Liver (tissue), 9 donors: ENCODE measurements around the gene POFUT2. TPM values are rescaled to one million over a fixed set of nuclear protein-coding genes. Genes with fewer than 3 reads are reported as not detected.

ENCODE experiments used
- DNase-seq: peaks from one replicate; pipeline ENCODE4 v3.0.0-alpha.2; 2017; ENCODE audit warnings: low spot score
- H3K27ac ChIP-seq, 2 donors: one replicate each; pipeline ENCODE4 v1.7.0; 2013; ENCODE audit warnings: inconsistent platforms in 2 of 2, low read length in 2 of 2, control low read depth in 1 of 2, low read depth in 1 of 2, mild to moderate bottlenecking in 1 of 2
- H3K27me3 ChIP-seq, 4 donors: one replicate each; pipeline versions ENCODE4 v1.6.1 to v1.7.0; 2013; ENCODE audit warnings: low read length in 3 of 4, inconsistent platforms in 1 of 4, mild to moderate bottlenecking in 1 of 4, moderate library complexity in 1 of 4; ENCODE audit not compliant: control insufficient read depth in 4 of 4, insufficient read depth in 4 of 4
- H3K36me3 ChIP-seq, 4 donors: one replicate each; pipeline versions ENCODE4 v1.6.1 to v1.7.0; 2013; ENCODE audit warnings: low read length in 3 of 4, mild to moderate bottlenecking in 3 of 4, low read depth in 1 of 4, moderate library complexity in 1 of 4; ENCODE audit not compliant: control insufficient read depth in 4 of 4, insufficient read depth in 3 of 4
- H3K4me1 ChIP-seq, 4 donors: one replicate each; pipeline versions ENCODE4 v1.6.1 to v1.7.0; 2013; ENCODE audit warnings: low read length in 3 of 4, mild to moderate bottlenecking in 3 of 4, moderate library complexity in 1 of 4; ENCODE audit not compliant: control insufficient read depth in 4 of 4, insufficient read depth in 4 of 4
- H3K4me3 ChIP-seq, 3 donors: one replicate each; pipeline versions ENCODE4 v1.6.1 to v1.7.0; 2013; ENCODE audit warnings: low read length in 3 of 3, control low read depth in 1 of 3, low read depth in 1 of 3, mild to moderate bottlenecking in 1 of 3
- H3K9ac ChIP-seq, 2 donors: one replicate each; pipeline ENCODE4 v1.7.0; 2013; ENCODE audit warnings: low read length in 2 of 2, mild to moderate bottlenecking in 2 of 2, moderate library complexity in 2 of 2, control low read depth in 1 of 2, low read depth in 1 of 2
- H3K9me3 ChIP-seq, 4 donors: one replicate each; pipeline versions ENCODE4 v1.6.1 to v1.7.0; 2013; ENCODE audit warnings: low read length in 3 of 4; ENCODE audit not compliant: control insufficient read depth in 4 of 4
- EGR1 ChIP-seq, 2 donors: IDR thresholded peaks; 2 replicates each; pipeline ENCODE4 v1.6.1; 2016 to 2018; ENCODE audit warnings: antibody characterized with exemption in 2 of 2, low read depth in 2 of 2
- FOXA1 ChIP-seq: IDR thresholded peaks from 2 replicates; pipeline ENCODE4 v1.6.1; 2016; ENCODE audit warnings: antibody characterized with exemption
- FOXA2 ChIP-seq: IDR thresholded peaks from 2 replicates; pipeline ENCODE4 v1.6.1; 2016; ENCODE audit warnings: antibody characterized with exemption
- GABPA ChIP-seq, 2 donors: IDR thresholded peaks in 1 of 2; conservative IDR thresholded peaks in 1 of 2; 2 replicates each; pipeline ENCODE4 v1.6.1; 2016; ENCODE audit warnings: antibody characterized with exemption in 2 of 2, mild to moderate bottlenecking in 1 of 2, moderate library complexity in 1 of 2
- HNF4A ChIP-seq, 2 donors: conservative IDR thresholded peaks; 2 replicates each; pipeline ENCODE4 v1.6.1; 2016; ENCODE audit warnings: antibody characterized with exemption in 2 of 2, mild to moderate bottlenecking in 2 of 2
- JUND ChIP-seq, 2 donors: IDR thresholded peaks; 2 replicates each; pipeline ENCODE4 v1.6.1; 2016; ENCODE audit warnings: antibody characterized with exemption in 2 of 2
- NR2F2 ChIP-seq: IDR thresholded peaks from 2 replicates; pipeline ENCODE4 v1.6.1; 2016; ENCODE audit warnings: antibody characterized with exemption
- RAD21 ChIP-seq, 2 donors: IDR thresholded peaks; 2 replicates each; pipeline ENCODE4 v1.6.1; 2016; ENCODE audit warnings: antibody characterized with exemption in 2 of 2, mild to moderate bottlenecking in 2 of 2
- REST ChIP-seq: IDR thresholded peaks from 2 replicates; pipeline ENCODE4 v1.6.1; 2016; ENCODE audit warnings: antibody characterized with exemption, mild to moderate bottlenecking
- RXRA ChIP-seq, 2 donors: IDR thresholded peaks; 2 replicates each; pipeline ENCODE4 v1.6.1; 2017 to 2018; ENCODE audit warnings: antibody characterized with exemption in 2 of 2, mild to moderate bottlenecking in 1 of 2
- SP1 ChIP-seq: IDR thresholded peaks from 2 replicates; pipeline ENCODE4 v1.6.1; 2018; ENCODE audit warnings: antibody characterized with exemption, mild to moderate bottlenecking
- TAF1 ChIP-seq: conservative IDR thresholded peaks from 2 replicates; pipeline ENCODE4 v1.6.1; 2016; ENCODE audit warnings: antibody characterized with exemption, mild to moderate bottlenecking
- YY1 ChIP-seq: IDR thresholded peaks from 2 replicates; pipeline ENCODE4 v1.6.1; 2016; ENCODE audit warnings: antibody characterized with exemption, mild to moderate bottlenecking
- ZBTB33 ChIP-seq: IDR thresholded peaks from 2 replicates; pipeline ENCODE4 v1.6.1; 2016; ENCODE audit warnings: antibody characterized with exemption
- WGBS: extraction: QIAGEN DNeasy Blood & Tissue Kit; methylation state at CpG from one replicate; pipeline ENCODE4 v1.1.7; 2013; 5-methylcytosine and 5-hydroxymethylcytosine counted together
- polyA plus RNA-seq, 2 donors: library from polyadenylated mRNA; stranded (reverse) in 1 of 2; unstranded in 1 of 2; fragments of 200-250 nt in 1 of 2; fragments of >200 nt in 1 of 2; fragmentation: Nextera tagmentation in 1 of 2; extraction: Ambion mirVana in 1 of 2; gene quantifications; one replicate each; pipeline versions ENCODE4 v1.2.1 to v1.2.3, GENCODE V29; 2013 to 2015
- total RNA-seq, 2 donors: library from RNA; depleted of rRNA; stranded (reverse); fragments of >200 nt; gene quantifications; one replicate each; pipeline ENCODE4 v1.2.3, GENCODE V29; 2014
- TF ChIP-seq, protein P1 (sequence below): fragments of 150-350 bp; IDR thresholded peaks from 2 replicates; pipeline ENCODE4 v1.5.1; 2017; ENCODE audit warnings: improper control_type of control experiment, low read depth, low read length; ENCODE audit not compliant: missing input control
- TF ChIP-seq, protein P2 (sequence below): IDR thresholded peaks from 2 replicates; pipeline ENCODE4 v1.6.1; 2016; ENCODE audit warnings: antibody characterized with exemption
- donor health status: healthy.
- donor health status: healthy.
- donor health status: healthy.
- donor health status: healthy.
- donor health status: healthy.

Gene POFUT2
- total and polyA plus RNA-seq, 4 donors = 3.3 to 15.6 (median 7.9) TPM

GRCh38 chr21:45320261-45321025 is 32.7 kb upstream of the POFUT2 start:
- Histone ChIP-seq H3K27me3 (no peaks in the 10 kb centered on the region), H3K9ac (no peak overlapping the region), H3K4me3 (no peak overlapping the region), H3K27ac (peak overlapping the region; percentile 33 to 77), H3K9me3 (no peaks in the 10 kb centered on the region), H3K4me1 (peaks cover 0 to 10% (median 0%) of the 10 kb centered on the region in 4 donors), H3K36me3 (no peaks in the 10 kb centered on the region)
- DNase-seq = no peak
- WGBS = 83% methylated on average over 22 of the region's 22 CpGs
- TF ChIP-seq, protein P1, sequence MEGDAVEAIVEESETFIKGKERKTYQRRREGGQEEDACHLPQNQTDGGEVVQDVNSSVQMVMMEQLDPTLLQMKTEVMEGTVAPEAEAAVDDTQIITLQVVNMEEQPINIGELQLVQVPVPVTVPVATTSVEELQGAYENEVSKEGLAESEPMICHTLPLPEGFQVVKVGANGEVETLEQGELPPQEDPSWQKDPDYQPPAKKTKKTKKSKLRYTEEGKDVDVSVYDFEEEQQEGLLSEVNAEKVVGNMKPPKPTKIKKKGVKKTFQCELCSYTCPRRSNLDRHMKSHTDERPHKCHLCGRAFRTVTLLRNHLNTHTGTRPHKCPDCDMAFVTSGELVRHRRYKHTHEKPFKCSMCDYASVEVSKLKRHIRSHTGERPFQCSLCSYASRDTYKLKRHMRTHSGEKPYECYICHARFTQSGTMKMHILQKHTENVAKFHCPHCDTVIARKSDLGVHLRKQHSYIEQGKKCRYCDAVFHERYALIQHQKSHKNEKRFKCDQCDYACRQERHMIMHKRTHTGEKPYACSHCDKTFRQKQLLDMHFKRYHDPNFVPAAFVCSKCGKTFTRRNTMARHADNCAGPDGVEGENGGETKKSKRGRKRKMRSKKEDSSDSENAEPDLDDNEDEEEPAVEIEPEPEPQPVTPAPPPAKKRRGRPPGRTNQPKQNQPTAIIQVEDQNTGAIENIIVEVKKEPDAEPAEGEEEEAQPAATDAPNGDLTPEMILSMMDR = no peak
- no peak for TF ChIP-seq YY1
- TF ChIP-seq HNF4A (conservative IDR thresholded peaks at IDR 0.05) = no peak
- no peak for TF ChIP-seq EGR1 (IDR thresholded peaks at IDR 0.05; ENCODE audit: low read depth in 2 of 2)
- no peak for TF ChIP-seq FOXA2
- no peak for TF ChIP-seq GABPA (IDR thresholded peaks at IDR 0.05 in 1 of 2, conservative IDR thresholded peaks at IDR 0.05 in 1 of 2)
- no peak for TF ChIP-seq TAF1
- no peak for TF ChIP-seq FOXA1
- TF ChIP-seq, protein P2, sequence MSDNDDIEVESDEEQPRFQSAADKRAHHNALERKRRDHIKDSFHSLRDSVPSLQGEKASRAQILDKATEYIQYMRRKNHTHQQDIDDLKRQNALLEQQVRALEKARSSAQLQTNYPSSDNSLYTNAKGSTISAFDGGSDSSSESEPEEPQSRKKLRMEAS = no peak
- TF ChIP-seq JUND (IDR thresholded peaks at IDR 0.05) = no peak
- no peak for TF ChIP-seq RXRA (IDR thresholded peaks at IDR 0.05)

DNA sequence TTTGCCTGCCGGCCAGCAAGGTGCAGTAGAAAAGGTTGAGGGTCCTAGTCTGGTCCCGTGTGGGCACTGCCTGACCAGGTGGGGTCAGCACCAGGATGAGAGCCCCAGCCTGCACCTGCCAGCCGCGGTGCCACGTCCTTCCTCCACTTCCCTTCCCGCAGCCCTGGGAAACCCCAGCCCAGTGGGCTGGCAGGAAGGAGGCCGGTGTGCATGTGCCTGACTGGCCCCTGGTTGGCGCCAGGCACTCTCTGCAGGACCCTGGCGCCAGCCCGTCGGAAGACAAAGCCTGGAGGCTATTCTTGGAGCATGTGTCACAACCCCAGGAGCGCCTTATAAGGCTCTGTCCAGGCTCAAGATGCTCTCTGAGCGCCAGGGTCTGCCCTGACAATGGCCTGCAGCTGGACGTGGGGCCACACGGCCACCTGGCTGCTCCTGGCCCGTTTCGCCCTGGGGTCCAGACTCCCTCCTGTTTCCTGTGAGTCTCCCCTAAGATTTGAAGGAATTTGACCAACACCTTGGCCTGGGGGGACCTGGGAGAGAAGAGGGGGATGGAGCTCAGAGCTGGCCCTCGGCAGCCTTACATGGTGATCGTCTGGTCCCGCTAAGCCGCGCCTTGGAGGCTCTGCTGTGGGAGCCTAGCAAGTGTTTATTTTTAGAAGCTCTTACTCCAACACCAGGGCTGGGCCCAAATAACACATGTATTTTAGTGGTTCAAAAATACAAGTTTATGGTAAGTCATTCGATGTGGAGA is 31.9 kb upstream of the POFUT2 start:
- H3K27ac ChIP-seq = peak overlapping the region; percentile 33 to 77
- H3K4me1 ChIP-seq = peaks cover 0 to 10% (median 0%) of the 10 kb centered on the region in 4 donors
- 77% methylated on average over 23 of the region's 23 CpGs for WGBS
- no peaks in the 10 kb centered on the region for H3K36me3 ChIP-seq
- DNase-seq = no peak
- H3K4me3 ChIP-seq = no peak overlapping the region
- TF ChIP-seq GABPA (IDR thresholded peaks at IDR 0.05 in 1 of 2, conservative IDR thresholded peaks at IDR 0.05 in 1 of 2) (no peak), SP1 (no peak), RAD21 (IDR thresholded peaks at IDR 0.05) (no peak), TAF1 (no peak), ZBTB33 (no peak), NR2F2 (no peak), RXRA (IDR thresholded peaks at IDR 0.05) (no peak), REST (no peak), EGR1 (IDR thresholded peaks at IDR 0.05; ENCODE audit: low read depth in 2 of 2) (no peak), YY1 (no peak)
- TF ChIP-seq, protein P1 = no peak
- TF ChIP-seq, protein P2 = no peak
- H3K9me3 ChIP-seq = no peaks in the 10 kb centered on the region
- no peaks in the 10 kb centered on the region for H3K27me3 ChIP-seq
- no peak overlapping the region for H3K9ac ChIP-seq
